Measurements from ENCODE around the gene TMEM87B.

The TMEM87B gene

GRCh38 chr2:112024896-112025491, 30.1 kb upstream of the TMEM87B start:
- H3K4me3 ChIP-seq (ENCODE audit: low read depth, low read length): no peak overlapping the region
- no peak for TF ChIP-seq CTCF (IDR thresholded peaks at IDR 0.05; ENCODE audit: low read depth, low read length)

- H3K4me3 ChIP-seq (ENCODE audit: low read depth, low read length): no peak overlapping the region
- no peak for TF ChIP-seq CTCF (IDR thresholded peaks at IDR 0.05; ENCODE audit: low read depth, low read length)
These were observed 28.6 kb upstream of the TMEM87B start for GRCh38 chr2:112026509-112026908.

GRCh38 chr2:112027767-112028166, 27.3 kb upstream of the TMEM87B start:
- TF ChIP-seq CTCF (IDR thresholded peaks at IDR 0.05; ENCODE audit: low read depth, low read length): no peak
- H3K4me3 ChIP-seq (ENCODE audit: low read depth, low read length): no peak overlapping the region

GRCh38 chr2:112029164-112029563, 25.9 kb upstream of the TMEM87B start:
- H3K4me3 ChIP-seq (ENCODE audit: low read depth, low read length): no peak overlapping the region
- no peak for TF ChIP-seq CTCF (IDR thresholded peaks at IDR 0.05; ENCODE audit: low read depth, low read length)

GRCh38 chr2:112031473-112032223, 23.4 kb upstream of the TMEM87B start:
- no peak for TF ChIP-seq CTCF (IDR thresholded peaks at IDR 0.05; ENCODE audit: low read depth, low read length)
- no peak overlapping the region for H3K4me3 ChIP-seq (ENCODE audit: low read depth, low read length)

- H3K4me3 ChIP-seq (ENCODE audit: low read depth, low read length): no peak overlapping the region
- no peak for TF ChIP-seq CTCF (IDR thresholded peaks at IDR 0.05; ENCODE audit: low read depth, low read length)
These were observed 22.9 kb upstream of the TMEM87B start for GRCh38 chr2:112032224-112032586.

- H3K4me3 ChIP-seq (ENCODE audit: low read depth, low read length): no peak overlapping the region
- TF ChIP-seq CTCF (IDR thresholded peaks at IDR 0.05; ENCODE audit: low read depth, low read length): no peak
These were observed 22.2 kb upstream of the TMEM87B start for GRCh38 chr2:112032689-112033465.
